Calu3 (cell line): ENCODE measurements around the gene SYNPO2. TPM values are rescaled to one million over a fixed set of nuclear protein-coding genes. Genes with fewer than 3 reads are reported as not detected.

Experiments used
- BruUV-seq: library from RNA; stranded (reverse); fragments of 400-500 nt; replicated peaks from 2 replicates; lab custom pipeline; 2021; lab: Mats Ljungman, UMichigan
- CTCF ChIA-PET: fragments of 300-600 bp; sonication (Branson Sonifier 250); formaldehyde crosslinking; loops from one replicate; lab custom pipeline; 2022; ENCODE audit warnings: antibody characterized with exemption; lab: Charles Lee
- DNase-seq: peaks from one replicate; pipeline ENCODE4 v3.0.0; 2022
- H3K27ac Mint-ChIP-seq: one replicate; pipeline ENCODE4 v1.8.0; 2022; ENCODE audit warnings: mixed read lengths; ENCODE audit not compliant: unreplicated experiment
- H3K27me3 Mint-ChIP-seq: one replicate; pipeline ENCODE4 v1.8.0; 2022; ENCODE audit warnings: mixed read lengths; ENCODE audit not compliant: unreplicated experiment
- H3K36me3 Mint-ChIP-seq: one replicate; pipeline ENCODE4 v1.8.0; 2022; ENCODE audit warnings: mild to moderate bottlenecking, moderate library complexity, mixed read lengths; ENCODE audit not compliant: insufficient read depth, unreplicated experiment
- H3K4me1 Mint-ChIP-seq: one replicate; pipeline ENCODE4 v1.8.0; 2022; ENCODE audit warnings: mild to moderate bottlenecking, low read depth, mixed read lengths; ENCODE audit not compliant: unreplicated experiment
- H3K4me3 Mint-ChIP-seq: one replicate; pipeline ENCODE4 v1.8.0; 2022; ENCODE audit warnings: mild to moderate bottlenecking, low read depth, moderate library complexity, mixed read lengths; ENCODE audit not compliant: unreplicated experiment
- H3K9me3 Mint-ChIP-seq: one replicate; pipeline ENCODE4 v1.8.0; 2022; ENCODE audit warnings: low read depth, mixed read lengths; ENCODE audit not compliant: unreplicated experiment
- CTCF ChIP-seq: fragments of 200-600 bp; IDR thresholded peaks from one replicate; pipeline ENCODE4 v1.8.0; 2022; ENCODE audit warnings: antibody characterized with exemption; ENCODE audit not compliant: unreplicated experiment
- intact Hi-C: fragments of 100-400 bp; cut with micrococcal nuclease; formaldehyde crosslinking; loops from one replicate; pipeline ENCODE4 v1.10.0; 2022; ENCODE audit not compliant: unreplicated experiment
- total RNA-seq: library from RNA; stranded (reverse); gene quantifications from 2 replicates; pipeline ENCODE4 v1.2.3, GENCODE V29; 2022

Gene SYNPO2
- total RNA-seq, 1 experiment from 2014 or later = 0.17 TPM

GRCh38 chr4:118858779-118859178 is 29.9 kb upstream of the SYNPO2 start:
- CTCF ChIA-PET = interaction anchor here (0.9 kb wide), 1 partner anchor 24 kb away, joined by 3 read pairs; no protein-coding TSS in a partner anchor
- H3K27me3 Mint-ChIP-seq = no peaks in the 10 kb centered on the region
- no peak overlapping the region for H3K4me3 Mint-ChIP-seq
- H3K36me3 Mint-ChIP-seq = no peaks in the 10 kb centered on the region
- no peak for DNase-seq
- TF ChIP-seq CTCF = no peak
- BruUV-seq = no TSS peak
- no peak overlapping the region for H3K27ac Mint-ChIP-seq
- no peaks in the 10 kb centered on the region for H3K9me3 Mint-ChIP-seq
- no peaks in the 10 kb centered on the region for H3K4me1 Mint-ChIP-seq
- intact Hi-C loops = no loop called here

- Mint-ChIP-seq H3K4me1 (no peaks in the 10 kb centered on the region), H3K27ac (no peak overlapping the region), H3K9me3 (no peaks in the 10 kb centered on the region), H3K27me3 (no peaks in the 10 kb centered on the region), H3K36me3 (no peaks in the 10 kb centered on the region), H3K4me3 (no peak overlapping the region)
- no TSS peak for BruUV-seq
- TF ChIP-seq CTCF = peak; percentile 49
- DNase-seq = peak; percentile 27
- intact Hi-C loops = loop anchor here (1.0 kb wide), 1 partner anchor 92 kb away; no protein-coding TSS in a partner anchor
- CTCF ChIA-PET = interaction anchor here (0.8 to 1.1 kb wide), 3 partner anchors 8 to 93 kb away, joined by 3 read pairs; no protein-coding TSS in a partner anchor
Observed at GRCh38 chr4:118865091-118865708, 23.5 kb upstream of the SYNPO2 start.

- Mint-ChIP-seq H3K27me3 (no peaks in the 10 kb centered on the region), H3K27ac (no peak overlapping the region), H3K36me3 (no peaks in the 10 kb centered on the region), H3K4me3 (no peak overlapping the region), H3K4me1 (no peaks in the 10 kb centered on the region), H3K9me3 (no peaks in the 10 kb centered on the region)
- intact Hi-C loops = no loop called here
- no TSS peak for BruUV-seq
- CTCF ChIA-PET = no interaction called here
- no peak for TF ChIP-seq CTCF
- DNase-seq = no peak
Observed at GRCh38 chr4:118866442-118866841, 22.2 kb upstream of the SYNPO2 start.

GRCh38 chr4:118867311-118868067 is 21.2 kb upstream of the SYNPO2 start:
- Mint-ChIP-seq H3K27me3 (no peaks in the 10 kb centered on the region), H3K36me3 (no peaks in the 10 kb centered on the region), H3K27ac (no peak overlapping the region), H3K4me3 (no peak overlapping the region), H3K9me3 (no peaks in the 10 kb centered on the region), H3K4me1 (no peaks in the 10 kb centered on the region)
- no peak for TF ChIP-seq CTCF
- no TSS peak for BruUV-seq
- intact Hi-C loops = no loop called here
- CTCF ChIA-PET = no interaction called here
- DNase-seq = no peak
